NCI-H146 treated with DMSO at 0.1 percent for 48 hours (cell line): Measurements from ENCODE around the gene FKBP1A.
"Not testable (repeated sequence)": the region's sequence is repeated elsewhere in the genome, so short reads cannot be mapped to it uniquely, and the experiment has no call there.

Experiments
- DNase-seq: peaks from one replicate; lab custom pipeline; 2025; ENCODE audit not compliant: unreplicated experiment; lab: John Stamatoyannopoulos, UW

Gene FKBP1A

GRCh38 chr20:1367479-1367878 is 25.4 kb downstream of the FKBP1A start:
- no peak for DNase-seq

- DNase-seq, result no peak
Observed at GRCh38 chr20:1364106-1364505, 28.7 kb downstream of the FKBP1A start.

GRCh38 chr20:1363522-1363921 is 29.3 kb downstream of the FKBP1A start:
- DNase-seq, result no peak

GRCh38 chr20:1362484-1362883 is 30.4 kb downstream of the FKBP1A start:
- no peak for DNase-seq

- DNase-seq, result no peak
Observed at GRCh38 chr20:1360094-1360846, 32.6 kb downstream of the FKBP1A start.

- DNase-seq, result no peak
Observed at GRCh38 chr20:1357921-1358671, 34.8 kb downstream of the FKBP1A start.

GRCh38 chr20:1353956-1354355 is 38.9 kb downstream of the FKBP1A start:
- no peak for DNase-seq

- no peak for DNase-seq
Observed at GRCh38 chr20:1346315-1346969, 46.4 kb downstream of the FKBP1A start.

- DNase-seq, result no peak
Observed at GRCh38 chr20:1345756-1346093, 47.1 kb downstream of the FKBP1A start.

- no peak for DNase-seq
Observed at GRCh38 chr20:1345030-1345755, 47.7 kb downstream of the FKBP1A start.

GRCh38 chr20:1343446-1344124 is 49.3 kb downstream of the FKBP1A start:
- DNase-seq, result not testable (repeated sequence)

- no peak for DNase-seq
Observed at GRCh38 chr20:1341561-1342265, 51.1 kb downstream of the FKBP1A start.

GRCh38 chr20:1338801-1339200 is 54.1 kb downstream of the FKBP1A start:
- DNase-seq, result no peak

- DNase-seq, result no peak
Observed at GRCh38 chr20:1338096-1338495, 54.8 kb downstream of the FKBP1A start.

GRCh38 chr20:1337441-1337840 is 55.4 kb downstream of the FKBP1A start:
- DNase-seq, result no peak

- no peak for DNase-seq
Observed at GRCh38 chr20:1336699-1337367, 56.0 kb downstream of the FKBP1A start.

- no peak for DNase-seq
Observed at GRCh38 chr20:1335961-1336698, 56.7 kb downstream of the FKBP1A start.

GRCh38 chr20:1334761-1335160 is 58.1 kb downstream of the FKBP1A start:
- no peak for DNase-seq

- DNase-seq, result no peak
Observed at GRCh38 chr20:1334370-1334731, 58.5 kb downstream of the FKBP1A start.
